Measurements from ENCODE around the gene ATP8A1. TPM values are rescaled to one million over a fixed set of nuclear protein-coding genes. Genes with fewer than 3 reads are reported as not detected.

Gene ATP8A1
- total RNA-seq, 2 experiments from 2014 or later: 80.0 to 141 TPM

- no peak for DNase-seq (ENCODE audit: low spot score)
- BruUV-seq (replicated peaks): TSS peak; percentile 6
- Histone ChIP-seq H4K20me1 (ENCODE audit: insufficient read depth, low read length) (no peaks in the 10 kb centered on the region), H3K4me2 (ENCODE audit: low read length) (no peak overlapping the region), H3K4me1 (ENCODE audit: insufficient read depth, low read length, poor library complexity, severe bottlenecking) (peaks cover 8% of the 10 kb centered on the region), H3K9me3 (ENCODE audit: low read length) (no peaks in the 10 kb centered on the region), H3K79me2 (ENCODE audit: insufficient read depth, low read depth, low read length) (no peaks in the 10 kb centered on the region), H3K27ac (ENCODE audit: low read depth, low read length, poor library complexity, severe bottlenecking) (no peak overlapping the region), H3K4me3 (ENCODE audit: low read depth, low read length, poor library complexity, severe bottlenecking) (no peak overlapping the region), H2AFZ (ENCODE audit: low read length) (no peak overlapping the region), H3K36me3 (ENCODE audit: insufficient read depth, low read length) (peaks cover 93% of the 10 kb centered on the region), H3K9me2 (ENCODE audit: insufficient read depth, low read length) (no peaks in the 10 kb centered on the region)
- intact Hi-C loops (cut with micrococcal nuclease; ENCODE audit: unreplicated experiment): no loop called here
- TF ChIP-seq EZH2phosphoT487 (IDR thresholded peaks at IDR 0.05; ENCODE audit: borderline replicate concordance, low read depth, low read length) (no peak), CTCF (conservative IDR thresholded peaks at IDR 0.05; ENCODE audit: low read length) (no peak)
- CTCF ChIA-PET (ENCODE audit: unreplicated experiment): no interaction called here
- POLR2A ChIA-PET: interaction anchor here (0.7 to 1.0 kb wide), 3 partner anchors 13 to 245 kb away, joined by 3 to 4 read pairs (median 3); no protein-coding TSS in a partner anchor
Observed at GRCh38 chr4:42515156-42515884, 141.6 kb downstream of the ATP8A1 start.

GRCh38 chr4:42513748-42514492 lies 143.0 kb downstream of the ATP8A1 start:
- no peak overlapping the region for H2AFZ ChIP-seq (ENCODE audit: low read length)
- no TSS peak for BruUV-seq (replicated peaks)
- H3K27ac ChIP-seq (ENCODE audit: low read depth, low read length, poor library complexity, severe bottlenecking): no peak overlapping the region
- peaks cover 85% of the 10 kb centered on the region for H3K36me3 ChIP-seq (ENCODE audit: insufficient read depth, low read length)
- H3K4me2 ChIP-seq (ENCODE audit: low read length): no peak overlapping the region
- no peaks in the 10 kb centered on the region for H3K9me3 ChIP-seq (ENCODE audit: low read length)
- CTCF ChIA-PET (ENCODE audit: unreplicated experiment): no interaction called here
- DNase-seq (ENCODE audit: low spot score): no peak
- H4K20me1 ChIP-seq (ENCODE audit: insufficient read depth, low read length): no peaks in the 10 kb centered on the region
- H3K79me2 ChIP-seq (ENCODE audit: insufficient read depth, low read depth, low read length): no peaks in the 10 kb centered on the region
- no peak overlapping the region for H3K4me3 ChIP-seq (ENCODE audit: low read depth, low read length, poor library complexity, severe bottlenecking)
- peaks cover 8% of the 10 kb centered on the region for H3K4me1 ChIP-seq (ENCODE audit: insufficient read depth, low read length, poor library complexity, severe bottlenecking)
- intact Hi-C loops (cut with micrococcal nuclease; ENCODE audit: unreplicated experiment): loop anchor here (5.0 kb wide), 1 partner anchor 1842 kb away; no protein-coding TSS in a partner anchor
- no peak for TF ChIP-seq EZH2phosphoT487 (IDR thresholded peaks at IDR 0.05; ENCODE audit: borderline replicate concordance, low read depth, low read length)
- TF ChIP-seq CTCF (conservative IDR thresholded peaks at IDR 0.05; ENCODE audit: low read length): no peak
- POLR2A ChIA-PET: no interaction called here
- H3K9me2 ChIP-seq (ENCODE audit: insufficient read depth, low read length): no peaks in the 10 kb centered on the region
